Measurements from ENCODE around the gene IDH1. TPM values are rescaled to one million over a fixed set of nuclear protein-coding genes. Genes with fewer than 3 reads are reported as not detected.

The IDH1 gene
- total and polyA plus RNA-seq, 2 of the 13 experiments (the other 11 are each of a cell fraction or from before 2014, with no cell fraction given) = 312 to 1,077 TPM

GRCh38 chr2:208253600-208254117 is 1.2 kb downstream of the IDH1 start (continued):
- no peak for TF ChIP-seq CTCF (CRISPR knock-in tag; IDR thresholded peaks at IDR 0.05)
- TF ChIP-seq ZNF800 (CRISPR knock-in tag; IDR thresholded peaks at IDR 0.05) = no peak; the same call in 1 of the 2 replicates
- no peak for TF ChIP-seq TSC22D2 (CRISPR knock-in tag; IDR thresholded peaks at IDR 0.05; ENCODE audit: borderline replicate concordance)
- 0 out of 2 replicates have a peak, but pooled peaks have one; percentile 22 for TF ChIP-seq ATF5 (CRISPR knock-in tag; IDR thresholded peaks at IDR 0.05; ENCODE audit: low read depth)
- no peak for TF ChIP-seq NPAS2 (CRISPR knock-in tag; IDR thresholded peaks at IDR 0.05; ENCODE audit: borderline replicate concordance)
- TF ChIP-seq SIX4 (CRISPR knock-in tag; IDR thresholded peaks at IDR 0.05) = no peak
- no peak for TF ChIP-seq TIGD3 (CRISPR knock-in tag; IDR thresholded peaks at IDR 0.05; ENCODE audit: borderline replicate concordance)
- no peak for TF ChIP-seq SRY (CRISPR knock-in tag; IDR thresholded peaks at IDR 0.05)
- TF ChIP-seq ZBTB3 (CRISPR knock-in tag; IDR thresholded peaks at IDR 0.05; ENCODE audit: borderline replicate concordance, low read depth) = peak; percentile 79
- TF ChIP-seq ZNF207 (IDR thresholded peaks at IDR 0.05; ENCODE audit: borderline replicate concordance) = no peak
- no peak for TF ChIP-seq CREBL2 (CRISPR knock-in tag; IDR thresholded peaks at IDR 0.05; ENCODE audit: borderline replicate concordance)
- TF ChIP-seq ETV5 (CRISPR knock-in tag; IDR thresholded peaks at IDR 0.05; ENCODE audit: borderline replicate concordance) = peak; percentile 90; the same call in 1 of the 2 replicates
- TF ChIP-seq ZNF710 (CRISPR knock-in tag; IDR thresholded peaks at IDR 0.05; ENCODE audit: borderline replicate concordance) = no peak
- 0 out of 2 replicates have a peak, but pooled peaks have one; percentile 1 for TF ChIP-seq SMC3 (IDR thresholded peaks at IDR 0.05; ENCODE audit: low read length)
- no peak for TF ChIP-seq SIN3A (IDR thresholded peaks at IDR 0.05; ENCODE audit: borderline replicate concordance, low read depth, low read length)
- no peak for TF ChIP-seq ZKSCAN1 (IDR thresholded peaks at IDR 0.05; ENCODE audit: low read length)
- TF ChIP-seq PLRG1 (conservative IDR thresholded peaks at IDR 0.05) = no peak
- TF ChIP-seq HNF4G (IDR thresholded peaks at IDR 0.05; ENCODE audit: borderline replicate concordance, low read depth, low read length) = peak; percentile 97
- no peak for TF ChIP-seq HNF4G (CRISPR knock-in tag; IDR thresholded peaks at IDR 0.05; ENCODE audit: borderline replicate concordance, low read depth)
- no peak for TF ChIP-seq RBAK (CRISPR knock-in tag; IDR thresholded peaks at IDR 0.05)
- no peak for TF ChIP-seq POLR2AphosphoS5 (IDR thresholded peaks at IDR 0.05; ENCODE audit: low read depth, low read length)
- no peak for TF ChIP-seq BCL6 (CRISPR knock-in tag; IDR thresholded peaks at IDR 0.05)
- no peak for TF ChIP-seq MLLT10 (CRISPR knock-in tag; IDR thresholded peaks at IDR 0.05)
- no peak for TF ChIP-seq ZNF256 (CRISPR knock-in tag; conservative IDR thresholded peaks at IDR 0.05)
